ENCODE results near the gene CYGB.

Gene CYGB
- 1.1 to 20.2 (median 5.5) reads per million in 17 experiments for total RNA-seq

- peak in 2 of 4 experiments; percentile 30 to 54 for DNase-seq
These were observed at the start of gene CYGB for GRCh38 chr17:76537578-76538280. Gene CYGB, minus strand, starts transcription at chr17:76537709. Its CDS starts 167 bp downstream, at chr17:76537542.

DNA sequence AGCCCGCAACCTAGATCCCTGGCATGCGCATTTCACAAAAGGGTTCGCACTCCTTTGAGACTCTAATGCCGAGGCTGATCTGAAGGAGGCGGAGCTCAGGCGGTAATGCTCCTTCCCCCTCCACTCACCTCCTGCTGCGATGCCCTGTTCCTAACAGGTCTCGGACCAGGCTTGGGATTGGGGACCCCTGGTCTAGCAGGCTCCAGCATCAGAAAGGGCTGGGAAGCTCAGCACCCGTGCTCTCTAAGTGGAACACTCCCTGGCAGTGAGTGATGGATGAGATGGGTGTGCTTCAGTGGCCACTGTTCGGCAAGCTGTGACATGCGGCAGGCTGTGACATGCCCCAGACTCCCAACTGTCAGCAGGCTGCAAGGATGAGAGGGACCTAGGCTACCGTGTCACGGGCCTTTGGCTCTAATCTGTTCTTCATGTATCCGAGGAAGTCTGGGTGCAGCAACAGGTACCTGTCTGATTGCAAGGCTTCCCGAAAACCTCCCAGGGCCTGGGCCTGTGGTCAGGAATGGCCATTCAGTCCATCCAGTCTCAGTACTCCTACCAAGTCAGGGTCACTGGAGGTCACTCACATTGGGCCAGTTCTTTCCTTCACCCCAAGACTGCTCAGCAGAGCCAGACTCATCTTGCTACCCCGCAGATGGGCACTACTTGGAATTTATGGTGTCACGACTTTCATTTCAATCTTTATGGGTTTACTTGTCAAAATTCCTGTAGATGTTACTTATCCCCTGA, 49.4 kb upstream of the CYGB start:
- DNase-seq = no peak

GRCh38 chr17:76585649-76586593, 48.4 kb upstream of the CYGB start, which contains the start of gene ST6GALNAC2:
Gene ST6GALNAC2, minus strand, starts transcription at chr17:76585860. Its CDS starts 52 bp downstream, at chr17:76585808.
- peak; percentile 76 to 89 (median 85) for DNase-seq

GRCh38 chr17:76585033-76585648, 47.6 kb upstream of the CYGB start:
- DNase-seq = peak; percentile 42 to 74 (median 54)

- no peak for DNase-seq
These were observed 47.0 kb upstream of the CYGB start for GRCh38 chr17:76584427-76585032.

- DNase-seq = peak in 1 of 4 experiments; percentile 23
These were observed 45.2 kb upstream of the CYGB start for GRCh38 chr17:76582660-76583059.

- no peak for DNase-seq
These were observed 44.0 kb upstream of the CYGB start for GRCh38 chr17:76581515-76581914.

- DNase-seq = peak; percentile 45 to 64 (median 60)
These were observed 41.8 kb upstream of the CYGB start for GRCh38 chr17:76579281-76579680.

GRCh38 chr17:76578376-76578775, 40.9 kb upstream of the CYGB start:
- DNase-seq = peak in 1 of 4 experiments; percentile 1

GRCh38 chr17:76577876-76578275, 40.4 kb upstream of the CYGB start:
- DNase-seq = peak in 1 of 4 experiments; percentile 1

DNA sequence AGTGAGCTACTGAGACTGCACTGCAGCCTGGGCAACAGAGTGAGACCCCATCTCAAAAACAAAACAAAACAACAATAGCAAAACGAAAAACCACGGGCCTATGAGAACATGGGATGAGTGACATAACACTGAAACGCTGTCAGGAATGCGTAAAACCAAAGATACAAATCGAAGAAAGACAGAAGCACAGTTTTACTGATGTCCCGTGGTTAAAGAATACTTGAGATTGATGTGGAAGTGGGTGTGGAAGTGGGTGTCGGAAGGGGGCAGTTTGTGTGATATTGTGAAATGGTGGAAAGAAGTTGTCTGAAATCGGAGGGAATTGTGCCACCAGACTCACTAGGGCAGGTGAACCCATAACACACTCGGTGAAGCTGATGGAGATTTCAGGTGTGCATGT, 38.7 kb upstream of the CYGB start:
- peak in 1 of 4 experiments; percentile 6 for DNase-seq

GRCh38 chr17:76575570-76575969, 38.1 kb upstream of the CYGB start:
- DNase-seq = no peak

GRCh38 chr17:76574166-76574565, 36.7 kb upstream of the CYGB start:
- DNase-seq = peak in 1 of 4 experiments; percentile 1

- no peak for DNase-seq
These were observed 35.6 kb upstream of the CYGB start for GRCh38 chr17:76573096-76573495.

GRCh38 chr17:76572201-76572910, 34.8 kb upstream of the CYGB start:
- DNase-seq = peak in 1 of 4 experiments; percentile 2

DNA sequence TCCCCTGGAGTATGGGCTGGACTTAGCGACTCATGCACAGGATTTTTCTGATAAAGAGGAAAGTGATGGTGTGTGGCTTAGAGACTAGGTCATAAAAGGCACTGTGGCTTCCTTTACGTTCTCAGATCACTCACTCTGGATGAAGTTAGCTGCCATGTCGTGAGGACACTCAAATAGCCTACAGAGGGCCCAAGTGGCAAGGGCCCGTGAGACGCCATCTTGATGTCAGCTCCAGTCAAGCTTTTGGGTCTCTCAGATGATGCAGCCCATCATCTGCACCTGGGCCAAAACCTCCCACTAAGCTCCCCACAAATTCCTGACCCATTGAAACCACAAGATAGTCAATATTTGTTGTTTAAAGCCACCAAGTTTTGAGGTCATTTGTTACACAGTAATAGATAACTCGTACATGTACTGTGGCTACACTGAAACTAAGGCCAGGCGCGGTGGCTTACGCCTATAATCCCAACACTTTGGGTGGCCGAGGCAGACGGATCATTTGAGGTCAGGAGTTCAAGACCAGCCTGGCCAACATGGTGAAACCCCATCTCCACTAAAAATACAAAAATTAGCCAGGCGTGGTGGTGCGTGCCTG, 33.5 kb upstream of the CYGB start:
- peak in 1 of 4 experiments; percentile 1 for DNase-seq

GRCh38 chr17:76570457-76570856, 32.9 kb upstream of the CYGB start:
- DNase-seq = peak in 1 of 4 experiments; percentile 1

GRCh38 chr17:76569607-76570279, 32.2 kb upstream of the CYGB start:
- DNase-seq = peak in 1 of 4 experiments; percentile 2

GRCh38 chr17:76568811-76569221, 31.3 kb upstream of the CYGB start:
- peak in 1 of 4 experiments; percentile 6 for DNase-seq

Measured in suppressor macrophage (primary cell).